CD4-positive, alpha-beta T cell (primary cell): ENCODE results near the gene FAM151A. TPM values are rescaled to one million over a fixed set of nuclear protein-coding genes. Genes with fewer than 3 reads are reported as not detected.

ENCODE experiments used
- ATAC-seq: fragments of 200-7000 bp; cut with Tn5 transposase; one replicate; pipeline ENCODE4 v1.10.0; 2022; ENCODE audit warnings: mild to moderate bottlenecking; ENCODE audit not compliant: poor library complexity
- CTCF ChIA-PET: fragments of 350-600 bp; sonication (Branson Sonifier 250); formaldehyde crosslinking; loops from one replicate; lab custom pipeline; 2021; ENCODE audit warnings: antibody characterized with exemption, inconsistent platforms; lab: Charles Lee
- POLR2A ChIA-PET: fragments of 350-600 bp; sonication (Branson Sonifier 250); formaldehyde crosslinking; loops from one replicate; lab custom pipeline; 2021; ENCODE audit warnings: antibody characterized with exemption, inconsistent platforms; lab: Charles Lee
- DNase-seq, 14 experiments: peaks; one replicate each; pipeline ENCODE4 v3.0.0-alpha.2; 2013 to 2020; ENCODE audit warnings: mixed read lengths in 2 of 14
- H3K27ac ChIP-seq, 2 donors: one replicate each; pipeline versions ENCODE4 v1.5.1 to v1.7.0; 2013; ENCODE audit warnings: low read length in 2 of 2, low read depth in 1 of 2, mild to moderate bottlenecking in 1 of 2
- H3K27me3 ChIP-seq, 2 experiments: 1 replicate in 1 of 2; 2 replicates in 1 of 2; pipeline versions ENCODE4 v1.6.1 to v1.7.0; 2013; ENCODE audit warnings: low read length in 2 of 2, control low read depth in 1 of 2, mild to moderate bottlenecking in 1 of 2, moderate library complexity in 1 of 2; ENCODE audit not compliant: insufficient read depth in 2 of 2, control insufficient read depth in 1 of 2
- H3K36me3 ChIP-seq: one replicate; pipeline ENCODE4 v1.6.1; 2013; ENCODE audit warnings: low read length, control low read depth; ENCODE audit not compliant: insufficient read depth
- H3K4me1 ChIP-seq: one replicate; pipeline ENCODE4 v1.6.1; 2013; ENCODE audit warnings: low read length, control low read depth; ENCODE audit not compliant: insufficient read depth
- H3K4me3 ChIP-seq: one replicate; pipeline ENCODE4 v1.5.1; 2013; ENCODE audit warnings: mild to moderate bottlenecking, low read length, moderate library complexity
- H3K9me3 ChIP-seq, 2 experiments: 1 replicate in 1 of 2; 2 replicates in 1 of 2; pipeline versions ENCODE4 v1.6.1 to v1.7.0; 2013; ENCODE audit warnings: low read length in 2 of 2, mild to moderate bottlenecking in 2 of 2, control low read depth in 1 of 2, moderate library complexity in 1 of 2; ENCODE audit not compliant: control insufficient read depth in 1 of 2, insufficient read depth in 1 of 2
- H3K27ac Mint-ChIP-seq: one replicate; pipeline ENCODE4 v1.8.0; 2020; ENCODE audit warnings: mixed read lengths
- H3K27me3 Mint-ChIP-seq: one replicate; pipeline ENCODE4 v1.8.0; 2021; ENCODE audit warnings: mixed read lengths
- H3K36me3 Mint-ChIP-seq: one replicate; pipeline ENCODE4 v1.8.0; 2021; ENCODE audit warnings: low read depth, mixed read lengths
- H3K4me1 Mint-ChIP-seq: one replicate; pipeline ENCODE4 v1.8.0; 2021; ENCODE audit warnings: low read depth, mixed read lengths
- H3K4me3 Mint-ChIP-seq: one replicate; pipeline ENCODE4 v1.8.0; 2020; ENCODE audit warnings: mild to moderate bottlenecking, mixed read lengths
- H3K9me3 Mint-ChIP-seq: one replicate; pipeline ENCODE4 v1.8.0; 2020; ENCODE audit warnings: mixed read lengths
- CTCF ChIP-seq: fragments of 200-600 bp; IDR thresholded peaks from one replicate; pipeline ENCODE4 v1.8.0; 2022; ENCODE audit warnings: antibody characterized with exemption, mild to moderate bottlenecking
- intact Hi-C, 2 experiments: fragments of 100-400 bp; cut with DNase I in 1 of 2; cut with micrococcal nuclease in 1 of 2; formaldehyde crosslinking; loops; one replicate each; pipeline versions ENCODE4 v1.15.1 to v1.9.0; 2023 to 2025; cut with DNase I, micrococcal nuclease
- total RNA-seq, 174 experiments: library from RNA in 2 of 174; stranded (reverse) in 2 of 174; gene quantifications; one replicate each; pipeline ENCODE4 v1.2.3 and lab custom pipeline; 2021 to 2026

The FAM151A gene
- total RNA-seq, 2 experiments from 2014 or later = not detected

- Mint-ChIP-seq H3K4me1 (no peaks in the 10 kb centered on the region), H3K4me3 (no peak overlapping the region), H3K9me3 (no peaks in the 10 kb centered on the region), H3K36me3 (no peaks in the 10 kb centered on the region), H3K27ac (no peak overlapping the region), H3K27me3 (no peaks in the 10 kb centered on the region)
- Histone ChIP-seq H3K4me3 (no peak overlapping the region), H3K9me3 (no peaks in the 10 kb centered on the region), H3K36me3 (no peaks in the 10 kb centered on the region), H3K27ac (no peak overlapping the region), H3K27me3 (peaks cover 0 to 3% of the 10 kb centered on the region in 2 experiments), H3K4me1 (no peaks in the 10 kb centered on the region)
- DNase-seq = no peak
- ATAC-seq = no peak
- ChIA-PET CTCF (no interaction called here), POLR2A (interaction anchor here (1.0 kb wide), 1 partner anchor 10 kb away, joined by 3 read pairs; no protein-coding TSS in a partner anchor)
- intact Hi-C loops = no loop called here
- TF ChIP-seq CTCF = no peak
These were observed 8.8 kb downstream of the FAM151A start for GRCh38 chr1:54614563-54614962.

- Mint-ChIP-seq H3K27ac (no peak overlapping the region), H3K36me3 (no peaks in the 10 kb centered on the region), H3K4me3 (no peak overlapping the region), H3K27me3 (no peaks in the 10 kb centered on the region), H3K9me3 (no peaks in the 10 kb centered on the region), H3K4me1 (no peaks in the 10 kb centered on the region)
- Histone ChIP-seq H3K36me3 (no peaks in the 10 kb centered on the region), H3K4me3 (no peak overlapping the region), H3K4me1 (no peaks in the 10 kb centered on the region), H3K27ac (no peak overlapping the region), H3K9me3 (no peaks in the 10 kb centered on the region), H3K27me3 (peaks cover 0 to 3% of the 10 kb centered on the region in 2 experiments)
- ATAC-seq (no peak), DNase-seq (no peak)
- CTCF ChIA-PET = no interaction called here
- intact Hi-C loops = no loop called here
- no peak for TF ChIP-seq CTCF
- POLR2A ChIA-PET = interaction anchor here (1.0 kb wide), 1 partner anchor 9 kb away, joined by 3 read pairs; no protein-coding TSS in a partner anchor
These were observed 9.3 kb downstream of the FAM151A start for GRCh38 chr1:54614024-54614423.

GRCh38 chr1:54611621-54612020 lies 11.7 kb downstream of the FAM151A start:
- intact Hi-C loops = no loop called here
- CTCF ChIA-PET = interaction anchor here (0.6 kb wide), 1 partner anchor 64 kb away, joined by 3 read pairs; no protein-coding TSS in a partner anchor
- Histone ChIP-seq H3K27me3 (no peaks in the 10 kb centered on the region), H3K9me3 (no peaks in the 10 kb centered on the region), H3K4me1 (no peaks in the 10 kb centered on the region), H3K27ac (no peak overlapping the region), H3K36me3 (no peaks in the 10 kb centered on the region), H3K4me3 (no peak overlapping the region)
- no peak for DNase-seq
- no peak overlapping the region for H3K27ac Mint-ChIP-seq
- H3K9me3 Mint-ChIP-seq = no peaks in the 10 kb centered on the region
- TF ChIP-seq CTCF = no peak
- H3K27me3 Mint-ChIP-seq = no peaks in the 10 kb centered on the region
- ATAC-seq = no peak
- H3K36me3 Mint-ChIP-seq = no peaks in the 10 kb centered on the region
- POLR2A ChIA-PET = no interaction called here
- no peak overlapping the region for H3K4me3 Mint-ChIP-seq
- H3K4me1 Mint-ChIP-seq = no peaks in the 10 kb centered on the region
